ENCODE data around the gene URAD.

GRCh38 chr13:27952876-27953675 is 35.4 kb downstream of the URAD start:
- TF ChIP-seq EP300 (IDR thresholded peaks at IDR 0.05) (no peak), CTCF (IDR thresholded peaks at IDR 0.05) (no peak), POLR2A (IDR thresholded peaks at IDR 0.05) (no peak)
